Endodermal cell (in vitro differentiated cells): Measurements from ENCODE around the gene GART. TPM values are rescaled to one million over a fixed set of nuclear protein-coding genes. Genes with fewer than 3 reads are reported as not detected.

Experiments used
- DNase-seq: peaks from one replicate; pipeline ENCODE4 v3.0.0-alpha.2; 2017
- H3K27ac ChIP-seq: 2 replicates; pipeline ENCODE4 v1.5.1; 2013; ENCODE audit warnings: mild to moderate bottlenecking, low read depth, low read length, moderate library complexity
- H3K27me3 ChIP-seq: 2 replicates; pipeline ENCODE4 v1.6.1; 2013; ENCODE audit warnings: mild to moderate bottlenecking, low read length, moderate library complexity; ENCODE audit not compliant: insufficient read depth, control insufficient read depth, poor library complexity, severe bottlenecking
- H3K36me3 ChIP-seq: 2 replicates; pipeline ENCODE4 v1.7.0; 2013; ENCODE audit warnings: mild to moderate bottlenecking, low read length, moderate library complexity; ENCODE audit not compliant: control insufficient read depth, insufficient read depth
- H3K4me1 ChIP-seq: one replicate; pipeline ENCODE4 v1.7.0; 2013; ENCODE audit warnings: low read length; ENCODE audit not compliant: control insufficient read depth, insufficient read depth
- H3K4me3 ChIP-seq: 2 replicates; pipeline ENCODE4 v1.5.1; 2013; ENCODE audit warnings: mild to moderate bottlenecking, low read length, moderate library complexity
- H3K9ac ChIP-seq: 2 replicates; pipeline ENCODE4 v1.6.1; 2013; ENCODE audit warnings: mild to moderate bottlenecking, low read length, moderate library complexity; ENCODE audit not compliant: poor library complexity, severe bottlenecking; ENCODE audit errors: extremely low read depth
- H3K9me3 ChIP-seq: 2 replicates; pipeline ENCODE4 v1.6.1; 2013; ENCODE audit warnings: mild to moderate bottlenecking, low read length, moderate library complexity; ENCODE audit not compliant: control insufficient read depth
- H3K27ac Mint-ChIP-seq: 2 replicates; pipeline ENCODE4 v1.8.0; 2020; ENCODE audit warnings: mixed read lengths
- H3K27me3 Mint-ChIP-seq: 2 replicates; pipeline ENCODE4 v1.8.0; 2021; ENCODE audit warnings: mild to moderate bottlenecking, mixed read lengths; ENCODE audit not compliant: insufficient read depth
- H3K36me3 Mint-ChIP-seq: 2 replicates; pipeline ENCODE4 v1.8.0; 2020; ENCODE audit warnings: low read depth, mixed read lengths
- H3K4me1 Mint-ChIP-seq: 2 replicates; pipeline ENCODE4 v1.8.0; 2020; ENCODE audit warnings: mixed read lengths
- H3K4me3 Mint-ChIP-seq: 2 replicates; pipeline ENCODE4 v1.8.0; 2020; ENCODE audit warnings: mild to moderate bottlenecking, moderate library complexity, mixed read lengths
- H3K9me3 Mint-ChIP-seq: 2 replicates; pipeline ENCODE4 v1.8.0; 2020; ENCODE audit warnings: mild to moderate bottlenecking, mixed read lengths
- WGBS, 2 experiments: methylation state at CpG; one replicate each; pipeline versions ENCODE4 v1.1.5 to v1.1.7; 2013; ENCODE audit warnings: missing lambda C conversion rate in 2 of 2, mixed read lengths in 1 of 2; ENCODE audit not compliant: insufficient coverage in 1 of 2, insufficient read length in 1 of 2; 5-methylcytosine and 5-hydroxymethylcytosine counted together
- total RNA-seq, 2 donors: library from RNA; stranded (reverse); fragmentation: NEBNext Ultra II Directional in 1 of 2; extraction: Animal tissue kit (Norgen Biotek cat#: 25700) in 1 of 2; gene quantifications; 2 replicates in 1 of 2; 3 replicates in 1 of 2; pipeline ENCODE4 v1.2.1, GENCODE V29; 2021
- TF ChIP-seq, protein P1 (sequence below): fragments of 200-600 bp; sonication (generic); conservative IDR thresholded peaks from 2 replicates; pipeline ENCODE4 v1.5.0; 2021; ENCODE audit warnings: antibody characterized with exemption, mild to moderate bottlenecking

Gene GART
- total RNA-seq, 2 donors from 2014 or later: 125 to 150 TPM

DNA sequence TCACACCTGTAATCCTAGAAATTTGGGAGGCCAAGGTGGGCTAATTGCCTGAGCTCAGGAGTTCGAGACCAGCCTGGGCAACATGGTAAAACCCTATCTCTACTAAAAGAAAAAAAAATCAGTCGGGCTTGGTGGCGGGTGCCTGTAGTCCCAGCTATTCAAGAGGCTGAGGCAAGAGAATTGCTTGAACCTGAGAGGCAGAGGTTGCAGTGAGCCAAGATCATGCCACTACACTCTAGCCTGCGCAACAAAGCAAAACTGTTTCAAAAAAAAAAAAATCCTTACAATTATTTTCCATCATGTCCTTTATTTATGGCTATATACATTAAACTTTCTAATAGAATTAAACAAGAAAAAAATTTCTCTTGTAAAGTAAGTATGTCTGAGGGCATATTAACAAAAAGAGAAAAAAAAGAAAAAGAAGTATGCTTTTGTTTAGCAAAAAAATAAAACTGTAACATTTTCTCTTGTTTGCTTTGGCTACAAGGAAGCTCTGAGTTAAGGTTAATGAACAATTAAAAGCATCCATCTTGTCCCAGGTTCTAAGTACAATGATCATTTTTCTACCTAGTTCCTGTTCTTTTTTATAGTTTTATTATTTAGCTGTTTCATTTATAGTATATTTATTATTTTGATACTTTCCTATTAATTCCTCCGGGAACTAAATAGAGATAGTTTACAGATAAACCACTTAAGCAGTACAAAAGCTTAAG is 80.2 kb downstream of the GART start:
- Histone ChIP-seq H3K4me3 (no peak overlapping the region), H3K27me3 (no peaks in the 10 kb centered on the region), H3K9ac (no peak overlapping the region), H3K36me3 (peaks cover 66% of the 10 kb centered on the region), H3K4me1 (no peaks in the 10 kb centered on the region), H3K9me3 (peaks cover 5% of the 10 kb centered on the region), H3K27ac (no peak overlapping the region)
- TF ChIP-seq, protein P1, sequence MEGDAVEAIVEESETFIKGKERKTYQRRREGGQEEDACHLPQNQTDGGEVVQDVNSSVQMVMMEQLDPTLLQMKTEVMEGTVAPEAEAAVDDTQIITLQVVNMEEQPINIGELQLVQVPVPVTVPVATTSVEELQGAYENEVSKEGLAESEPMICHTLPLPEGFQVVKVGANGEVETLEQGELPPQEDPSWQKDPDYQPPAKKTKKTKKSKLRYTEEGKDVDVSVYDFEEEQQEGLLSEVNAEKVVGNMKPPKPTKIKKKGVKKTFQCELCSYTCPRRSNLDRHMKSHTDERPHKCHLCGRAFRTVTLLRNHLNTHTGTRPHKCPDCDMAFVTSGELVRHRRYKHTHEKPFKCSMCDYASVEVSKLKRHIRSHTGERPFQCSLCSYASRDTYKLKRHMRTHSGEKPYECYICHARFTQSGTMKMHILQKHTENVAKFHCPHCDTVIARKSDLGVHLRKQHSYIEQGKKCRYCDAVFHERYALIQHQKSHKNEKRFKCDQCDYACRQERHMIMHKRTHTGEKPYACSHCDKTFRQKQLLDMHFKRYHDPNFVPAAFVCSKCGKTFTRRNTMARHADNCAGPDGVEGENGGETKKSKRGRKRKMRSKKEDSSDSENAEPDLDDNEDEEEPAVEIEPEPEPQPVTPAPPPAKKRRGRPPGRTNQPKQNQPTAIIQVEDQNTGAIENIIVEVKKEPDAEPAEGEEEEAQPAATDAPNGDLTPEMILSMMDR: no peak
- DNase-seq: no peak
- WGBS, 2 experiments: 80 to 98% methylated on average over 1 to 4 of the region's 5 CpGs
- Mint-ChIP-seq H3K36me3 (peaks cover 40% of the 10 kb centered on the region), H3K27ac (no peak overlapping the region), H3K4me1 (peaks cover 5% of the 10 kb centered on the region), H3K9me3 (no peaks in the 10 kb centered on the region), H3K4me3 (no peak overlapping the region), H3K27me3 (no peaks in the 10 kb centered on the region)

GRCh38 chr21:33458861-33459260 is 83.1 kb downstream of the GART start:
- H3K36me3 Mint-ChIP-seq: peaks cover 48% of the 10 kb centered on the region
- DNase-seq: no peak
- TF ChIP-seq, protein P1: no peak
- H3K27me3 Mint-ChIP-seq: no peaks in the 10 kb centered on the region
- no peak overlapping the region for H3K4me3 Mint-ChIP-seq
- peaks cover 5% of the 10 kb centered on the region for H3K9me3 ChIP-seq
- no peaks in the 10 kb centered on the region for H3K27me3 ChIP-seq
- no peak overlapping the region for H3K9ac ChIP-seq
- peaks cover 65% of the 10 kb centered on the region for H3K36me3 ChIP-seq
- H3K4me1 Mint-ChIP-seq: peaks cover 5% of the 10 kb centered on the region
- no peaks in the 10 kb centered on the region for H3K9me3 Mint-ChIP-seq
- no peak overlapping the region for H3K27ac Mint-ChIP-seq
- no peaks in the 10 kb centered on the region for H3K4me1 ChIP-seq
- 99 to 100% methylated on average over 1 to 3 of the region's 3 CpGs for WGBS, 2 experiments
- no peak overlapping the region for H3K4me3 ChIP-seq
- H3K27ac ChIP-seq: no peak overlapping the region

- Histone ChIP-seq H3K4me3 (no peak overlapping the region), H3K9ac (no peak overlapping the region), H3K4me1 (no peaks in the 10 kb centered on the region), H3K27me3 (no peaks in the 10 kb centered on the region), H3K36me3 (peaks cover 61% of the 10 kb centered on the region), H3K27ac (no peak overlapping the region), H3K9me3 (peaks cover 5% of the 10 kb centered on the region)
- WGBS, 2 experiments: 87 to 100% methylated on average over 1 to 6 of the region's 6 CpGs
- Mint-ChIP-seq H3K4me1 (peaks cover 5% of the 10 kb centered on the region), H3K27ac (no peak overlapping the region), H3K36me3 (peaks cover 57% of the 10 kb centered on the region), H3K9me3 (no peaks in the 10 kb centered on the region), H3K4me3 (no peak overlapping the region), H3K27me3 (no peaks in the 10 kb centered on the region)
- TF ChIP-seq, protein P1: no peak
- no peak for DNase-seq
Observed at GRCh38 chr21:33455686-33456446, 86.1 kb downstream of the GART start.

Other genes with a start within 250 kb of the GART start
- gene IFNAR1, start 217.1 kb downstream of the GART start, total RNA-seq: 10 to 100 TPM; 11.7 to 16.9 TPM
- gene IFNGR2, start 138.7 kb downstream of the GART start, total RNA-seq: 10 to 100 TPM; 41.9 to 55.1 TPM
- gene TMEM50B, start 62.1 kb downstream of the GART start, total RNA-seq: 10 to 100 TPM; 35.8 to 57.2 TPM
- gene DNAJC28, start 50.4 kb downstream of the GART start, total RNA-seq: 1 to 10 TPM; 3.9 to 5.8 TPM
- gene SON, start 921 bp upstream of the GART start, total RNA-seq: 100 to 1,000 TPM; 283 to 337 TPM
- 10 to 100 TPM; 26.2 to 41.9 TPM for gene DONSON, start 46.6 kb upstream of the GART start, total RNA-seq
- gene CRYZL1, start 99.6 kb upstream of the GART start, total RNA-seq: 10 to 100 TPM; 33.8 to 51.0 TPM
- 100 to 1,000 TPM in 1 of 2 donors, 10 to 100 TPM in 1; 89.6 to 104 TPM for gene ITSN1, start 100.4 kb upstream of the GART start, total RNA-seq